Measurements from ENCODE around the gene CLEC4G. TPM values are rescaled to one million over a fixed set of nuclear protein-coding genes. Genes with fewer than 3 reads are reported as not detected.

The CLEC4G gene
- total and polyA plus RNA-seq, 2 of the 8 experiments (the other 6 are each of a cell fraction or from before 2014, with no cell fraction given): 0.35 to 2.9 TPM

DNA sequence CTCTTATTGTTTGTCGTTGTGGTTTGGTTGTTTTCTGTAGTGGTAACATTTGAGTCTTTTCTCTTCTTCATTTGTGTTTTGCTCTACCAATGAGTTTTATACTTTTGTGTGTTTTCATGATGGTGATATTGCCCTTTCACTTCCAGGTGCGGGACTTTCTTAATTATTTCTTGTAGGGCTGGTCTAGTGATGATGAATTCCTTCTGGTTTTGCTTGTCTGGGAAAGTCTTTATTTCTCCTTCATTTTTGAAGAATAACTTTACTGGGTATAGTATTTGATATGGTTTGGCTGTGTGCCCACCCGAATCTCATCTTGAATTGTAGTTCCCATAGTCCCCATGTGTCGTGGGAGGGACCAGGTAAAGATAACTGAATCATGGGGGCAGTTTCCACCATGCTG is 24.3 kb upstream of the CLEC4G start (continued):
- TF ChIP-seq TBP (IDR thresholded peaks at IDR 0.05; ENCODE audit: low read depth, low read length): no peak
- no peak for TF ChIP-seq SP4 (IDR thresholded peaks at IDR 0.05; ENCODE audit: low read length)
- TF ChIP-seq JUND (IDR thresholded peaks at IDR 0.05; ENCODE audit: low read length): no peak
- no peak for TF ChIP-seq YY1 (IDR thresholded peaks at IDR 0.05; ENCODE audit: low read depth, low read length)
- no peak for TF ChIP-seq BCL11A (IDR thresholded peaks at IDR 0.05; ENCODE audit: low read depth in 2 of 2, low read length in 2 of 2)
- no peak for TF ChIP-seq SIN3A (conservative IDR thresholded peaks at IDR 0.05 in 1 of 2, IDR thresholded peaks at IDR 0.05 in 1 of 2; ENCODE audit: low read depth in 1 of 2, low read length in 2 of 2)

Data from H1 (cell line).